D721Med (cell line): ENCODE measurements around the gene PALM2AKAP2.

Experiments
- DNase-seq: peaks from one replicate; pipeline ENCODE4 v3.0.0; 2011; ENCODE audit warnings: low spot score; ENCODE audit not compliant: insufficient read length
- FAIRE-seq: peaks from 2 replicates; lab custom pipeline; 2011; peaks lifted over from hg19 to GRCh38; lab: Jason Lieb, UNC
- TF ChIP-seq, protein P1 (sequence below): IDR thresholded peaks from 2 replicates; pipeline ENCODE4 v1.5.1; 2012; ENCODE audit warnings: mild to moderate bottlenecking, control low read depth; ENCODE audit not compliant: insufficient read depth; ENCODE audit errors: missing control alignments

PALM2AKAP2 gene

DNA sequence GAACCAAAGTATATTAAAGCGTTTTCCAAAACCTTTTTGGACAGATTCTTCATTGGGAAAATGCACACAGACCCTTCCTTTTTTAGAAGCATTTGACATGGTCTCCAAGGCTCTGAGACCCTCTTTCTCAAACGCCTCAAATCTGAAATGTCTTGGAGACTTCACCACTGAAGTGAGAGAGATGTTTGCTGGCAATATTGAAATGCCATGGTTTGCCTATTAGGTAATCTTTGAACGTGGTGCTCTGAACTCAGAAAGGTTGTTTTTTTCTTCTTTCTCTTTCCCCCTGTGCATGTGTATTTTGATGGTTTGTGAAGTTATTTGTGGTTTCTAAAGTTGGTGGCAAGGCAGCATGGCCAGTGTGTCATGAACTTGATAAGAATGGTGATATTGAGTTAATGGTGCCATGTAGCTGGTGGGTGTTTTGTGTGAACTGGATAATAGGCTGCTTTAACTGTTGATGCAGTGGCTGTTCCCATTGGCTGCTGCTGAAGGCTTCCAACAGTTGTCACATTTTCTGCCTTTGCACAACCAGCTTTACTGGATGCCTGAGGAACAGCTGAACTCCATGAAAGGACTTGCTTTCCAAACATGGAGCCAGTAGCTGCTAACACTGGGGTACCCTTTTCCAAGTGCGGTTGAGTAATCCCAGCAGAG is 1.7 kb downstream of the PALM2AKAP2 start:
- no peak for DNase-seq
- FAIRE-seq, result no peak
- TF ChIP-seq, protein P1, sequence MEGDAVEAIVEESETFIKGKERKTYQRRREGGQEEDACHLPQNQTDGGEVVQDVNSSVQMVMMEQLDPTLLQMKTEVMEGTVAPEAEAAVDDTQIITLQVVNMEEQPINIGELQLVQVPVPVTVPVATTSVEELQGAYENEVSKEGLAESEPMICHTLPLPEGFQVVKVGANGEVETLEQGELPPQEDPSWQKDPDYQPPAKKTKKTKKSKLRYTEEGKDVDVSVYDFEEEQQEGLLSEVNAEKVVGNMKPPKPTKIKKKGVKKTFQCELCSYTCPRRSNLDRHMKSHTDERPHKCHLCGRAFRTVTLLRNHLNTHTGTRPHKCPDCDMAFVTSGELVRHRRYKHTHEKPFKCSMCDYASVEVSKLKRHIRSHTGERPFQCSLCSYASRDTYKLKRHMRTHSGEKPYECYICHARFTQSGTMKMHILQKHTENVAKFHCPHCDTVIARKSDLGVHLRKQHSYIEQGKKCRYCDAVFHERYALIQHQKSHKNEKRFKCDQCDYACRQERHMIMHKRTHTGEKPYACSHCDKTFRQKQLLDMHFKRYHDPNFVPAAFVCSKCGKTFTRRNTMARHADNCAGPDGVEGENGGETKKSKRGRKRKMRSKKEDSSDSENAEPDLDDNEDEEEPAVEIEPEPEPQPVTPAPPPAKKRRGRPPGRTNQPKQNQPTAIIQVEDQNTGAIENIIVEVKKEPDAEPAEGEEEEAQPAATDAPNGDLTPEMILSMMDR, result no peak

DNA sequence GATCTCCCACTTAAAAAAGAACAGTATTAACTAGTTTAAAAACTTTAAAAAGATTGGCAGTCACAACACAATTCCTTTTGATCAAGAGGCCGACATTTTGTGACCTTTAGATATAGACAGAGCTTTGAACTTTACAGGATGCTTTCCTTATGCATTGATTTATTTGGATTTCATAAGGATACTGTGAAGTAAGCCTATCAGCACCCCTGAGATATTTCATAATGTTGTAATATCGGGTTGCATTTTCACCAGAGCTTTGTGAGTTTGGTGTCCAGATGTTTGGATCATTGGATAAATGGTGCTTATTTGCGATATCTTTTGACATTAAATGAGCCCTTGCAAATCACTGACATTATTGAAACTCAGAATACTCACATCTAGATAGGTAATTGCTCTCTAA is 7.7 kb downstream of the PALM2AKAP2 start:
- TF ChIP-seq, protein P1, result no peak
- DNase-seq, result no peak
- no peak for FAIRE-seq

DNA sequence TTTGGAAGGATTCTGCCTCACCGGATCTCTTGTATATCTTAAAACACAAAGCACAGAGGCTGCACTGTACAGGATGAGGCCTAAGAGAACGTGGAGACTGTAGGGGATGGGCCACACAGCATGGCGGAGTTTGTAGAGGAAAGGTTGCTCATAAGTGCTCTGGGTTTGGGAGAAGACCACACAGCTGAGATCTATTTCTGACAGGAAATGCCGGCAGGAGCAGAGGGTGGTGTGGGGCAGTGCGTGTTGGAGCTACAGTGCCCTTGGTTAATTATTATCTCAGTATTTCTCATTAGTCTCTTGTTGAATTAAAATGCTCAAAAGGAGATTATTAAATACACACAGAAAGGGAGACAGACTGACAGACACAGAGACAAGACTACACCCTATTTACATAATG is 9.6 kb downstream of the PALM2AKAP2 start:
- TF ChIP-seq, protein P1, result no peak
- FAIRE-seq (no peak), DNase-seq (no peak)

DNA sequence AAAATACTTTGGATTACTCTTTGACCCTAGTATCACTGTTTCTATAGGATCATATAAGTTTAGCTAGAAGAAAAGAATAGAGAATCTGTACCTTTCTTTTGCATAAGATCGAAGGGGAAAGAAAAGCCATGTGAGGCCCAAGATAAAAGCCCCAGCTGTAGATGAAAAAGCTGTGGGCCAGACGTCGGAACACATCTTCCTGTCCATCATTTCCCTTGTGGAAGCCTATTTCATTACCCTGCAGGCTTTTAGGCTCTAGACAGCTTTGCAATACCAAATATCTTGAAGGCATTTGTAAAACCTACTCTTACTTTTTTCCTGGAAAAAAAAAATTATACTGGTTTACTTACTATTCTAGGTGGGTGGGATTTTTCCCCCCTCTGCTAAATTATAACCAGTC is 10.0 kb downstream of the PALM2AKAP2 start:
- DNase-seq (no peak), FAIRE-seq (no peak)
- TF ChIP-seq, protein P1, result no peak

DNA sequence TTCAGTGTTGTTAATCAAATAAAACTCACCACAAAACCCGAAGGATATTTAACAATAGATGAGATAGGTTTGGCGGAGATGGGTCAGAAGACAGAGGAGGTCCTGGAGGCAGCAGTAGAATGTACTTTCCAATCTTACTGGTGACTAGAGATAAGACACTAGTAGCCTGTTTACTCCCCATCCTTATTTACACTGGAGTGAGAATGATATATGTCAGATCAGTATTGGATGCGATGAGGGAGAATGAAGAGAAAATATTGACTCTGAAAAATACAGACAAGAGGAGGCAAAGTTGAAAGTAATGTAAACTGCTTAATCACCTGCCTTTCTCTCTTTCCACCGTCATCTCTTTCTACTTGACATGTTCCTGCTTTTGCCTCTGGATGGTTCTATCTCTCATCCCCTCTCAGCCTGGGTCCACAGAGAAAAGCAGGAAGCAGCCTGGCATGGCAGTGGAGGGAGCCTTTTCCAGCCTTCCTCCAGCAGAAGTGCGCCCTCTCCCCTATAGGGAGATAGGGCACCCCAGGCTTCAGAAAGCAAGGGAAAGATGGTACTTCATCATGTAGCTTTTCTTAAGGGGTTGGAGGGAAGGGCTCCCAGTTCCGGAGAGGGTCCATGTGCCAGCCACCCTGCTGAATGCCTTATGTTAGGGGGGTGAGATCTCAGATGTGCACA is 11.1 kb downstream of the PALM2AKAP2 start:
- TF ChIP-seq, protein P1, result no peak
- FAIRE-seq (no peak), DNase-seq (no peak)

DNA sequence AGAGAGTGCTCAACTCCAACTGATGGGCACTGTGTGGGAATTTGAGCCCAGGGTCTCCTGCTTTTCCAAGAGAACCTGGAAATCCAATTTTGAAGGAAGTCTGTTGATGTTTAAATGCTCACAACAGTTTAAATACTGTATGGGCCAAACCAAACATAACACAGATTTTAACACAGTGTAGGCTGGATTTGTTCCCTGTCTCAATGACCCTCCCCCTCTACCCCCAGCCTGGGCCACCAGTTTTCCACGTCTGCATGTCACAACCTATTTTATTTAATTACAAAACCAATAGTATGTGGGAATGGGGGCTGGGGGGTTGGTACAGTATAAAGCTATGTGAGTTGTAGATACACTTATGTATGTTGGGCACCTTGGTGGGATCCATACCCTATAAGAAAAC is 11.7 kb downstream of the PALM2AKAP2 start:
- no peak for FAIRE-seq
- no peak for DNase-seq
- TF ChIP-seq, protein P1, result no peak

DNA sequence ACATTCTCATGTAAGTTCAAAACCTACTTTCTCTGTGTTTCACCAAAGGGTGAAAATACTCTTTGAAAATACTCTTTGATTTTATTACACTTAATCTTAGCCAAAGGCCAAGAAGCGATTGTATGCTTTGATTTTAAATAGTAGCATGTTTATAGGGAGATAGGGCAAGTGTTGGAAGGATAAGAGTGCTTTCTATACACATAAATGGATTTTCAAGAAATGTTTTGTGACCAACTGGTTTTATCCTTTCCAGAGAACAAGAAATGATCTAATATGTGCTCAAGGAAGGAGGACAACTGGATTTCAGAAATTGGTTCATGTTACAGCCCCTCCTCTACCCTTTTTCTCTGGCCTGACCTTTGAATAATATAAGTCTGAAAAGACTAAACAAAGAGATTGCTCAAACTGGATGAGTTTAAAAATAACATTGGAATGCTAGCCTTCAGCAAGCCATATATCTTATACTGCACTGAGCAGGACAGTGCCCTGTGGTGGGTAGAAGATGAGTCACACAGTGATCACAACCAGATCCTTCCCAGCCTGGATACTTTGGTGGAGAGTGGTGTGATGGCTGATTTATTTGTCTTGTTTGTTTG is 13.1 kb downstream of the PALM2AKAP2 start:
- FAIRE-seq (no peak), DNase-seq (no peak)
- TF ChIP-seq, protein P1, result no peak
